DMS53 treated with DMSO at 0.1 percent for 48 hours (cell line): ENCODE data around the gene STX2.
"Not testable (repeated sequence)": the region's sequence is repeated elsewhere in the genome, so short reads cannot be mapped to it uniquely, and the experiment has no call there.

Experiments used
- DNase-seq: peaks from one replicate; lab custom pipeline; 2025; ENCODE audit not compliant: unreplicated experiment; lab: John Stamatoyannopoulos, UW

STX2 gene

GRCh38 chr12:130838951-130839769 lies at the start of gene STX2:
Gene STX2 (minus strand): TSS chr12:130839250. CDS start chr12:130839099, 151 bp downstream.
- DNase-seq: peak; percentile 83

- DNase-seq: not testable (repeated sequence)
These were observed 48.1 kb upstream of the STX2 start for GRCh38 chr12:130887190-130887589.

- no peak for DNase-seq
These were observed 42.5 kb upstream of the STX2 start for GRCh38 chr12:130881548-130881947.

DNA sequence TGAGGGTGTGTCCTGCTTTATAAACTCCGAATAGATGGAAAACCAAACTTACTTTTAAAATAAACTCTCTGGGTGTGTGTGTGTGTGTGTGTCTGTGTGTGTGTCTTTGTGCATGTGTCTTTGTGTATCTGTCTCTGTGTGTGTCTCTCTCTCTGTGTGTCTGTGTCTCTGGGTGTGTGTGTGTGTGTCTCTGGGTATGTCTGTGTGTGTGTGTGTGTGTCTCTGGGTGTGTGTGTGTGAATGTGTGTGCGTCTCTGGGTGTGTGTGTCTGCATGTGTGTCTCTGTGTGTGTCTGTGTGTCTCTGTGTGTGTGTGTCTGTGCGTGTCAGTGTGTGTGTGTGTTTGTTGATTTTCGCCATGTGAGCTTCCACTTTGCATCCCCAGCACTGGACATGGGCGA lies 42.0 kb upstream of the STX2 start:
- DNase-seq: no peak

DNA sequence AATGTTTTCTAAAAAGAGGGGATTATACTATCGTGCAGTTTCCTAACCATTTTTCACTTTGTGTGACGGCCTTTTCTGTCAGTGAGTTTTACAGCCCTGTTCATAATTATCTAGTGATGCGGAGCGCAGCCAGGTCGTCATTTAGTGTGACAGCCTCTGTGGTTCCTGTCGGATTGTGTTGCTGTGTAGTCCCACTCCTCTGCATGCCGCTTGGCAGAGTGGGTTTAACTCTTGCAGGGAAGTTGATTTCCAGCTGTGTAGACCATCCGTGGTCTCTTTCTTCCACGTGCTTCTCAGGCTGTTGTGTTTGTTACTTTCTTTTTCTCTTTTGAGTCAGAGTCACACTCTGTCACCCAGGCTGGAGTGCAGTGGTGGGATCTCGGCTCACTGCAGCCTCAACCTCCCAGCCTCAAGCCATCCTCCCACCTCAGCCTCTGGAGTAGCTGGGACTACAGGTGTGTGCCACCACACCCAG lies 41.4 kb upstream of the STX2 start:
- no peak for DNase-seq

DNA sequence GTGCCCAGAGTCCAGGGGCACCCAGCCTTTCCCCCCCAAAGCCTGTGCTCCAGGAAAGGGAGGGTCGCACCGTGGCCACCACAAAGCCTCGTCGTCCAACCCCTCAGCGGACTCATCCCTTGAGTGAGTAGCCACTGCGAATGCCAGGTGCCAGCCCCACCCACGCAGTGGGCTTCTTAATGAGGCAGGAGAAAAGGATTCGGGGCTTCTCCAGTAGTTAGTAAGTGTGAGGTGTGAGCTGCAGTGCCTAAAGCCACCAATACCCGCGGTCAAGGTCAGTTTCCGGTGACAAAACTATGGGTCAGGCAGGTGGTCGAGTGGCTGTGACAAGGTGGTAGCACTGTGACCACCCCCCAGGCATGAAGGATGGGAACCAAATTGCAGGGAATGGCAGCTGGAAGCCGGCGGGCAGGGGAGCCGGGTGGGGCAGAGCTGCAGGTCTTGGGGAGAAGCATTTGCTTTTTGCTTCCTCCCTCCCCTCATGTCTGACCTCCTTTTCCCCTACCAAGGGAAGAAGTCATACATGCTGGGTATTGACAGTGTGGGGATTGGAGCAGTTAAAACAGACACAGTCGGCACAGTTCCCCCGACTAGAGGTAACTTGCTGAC lies 40.8 kb upstream of the STX2 start:
- no peak for DNase-seq

DNA sequence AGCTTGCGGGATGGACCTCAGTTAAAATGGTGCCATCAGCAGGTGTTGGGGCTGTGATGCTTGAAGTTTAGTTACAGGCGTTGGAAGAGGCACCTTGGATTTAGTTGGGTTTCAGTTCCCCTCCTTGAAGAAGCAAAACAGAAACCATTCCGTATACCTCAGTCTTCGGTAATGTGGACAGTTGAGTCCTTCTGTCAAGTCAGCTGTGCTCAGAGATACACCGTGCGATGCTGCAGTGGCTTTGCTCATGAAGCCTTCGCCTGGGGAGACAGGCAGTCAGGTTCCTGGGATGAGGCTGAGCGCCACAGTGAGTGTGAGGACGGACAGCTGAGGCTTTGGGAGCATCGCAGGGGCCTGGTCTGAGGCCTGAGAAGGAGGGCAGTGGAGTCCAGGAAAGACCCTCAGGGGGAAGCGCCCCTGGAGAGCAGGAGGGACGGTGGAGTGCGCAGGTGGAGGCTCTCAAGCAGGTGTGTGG lies 40.2 kb upstream of the STX2 start:
- DNase-seq: no peak

- no peak for DNase-seq
These were observed 39.4 kb upstream of the STX2 start for GRCh38 chr12:130878193-130879185.

DNA sequence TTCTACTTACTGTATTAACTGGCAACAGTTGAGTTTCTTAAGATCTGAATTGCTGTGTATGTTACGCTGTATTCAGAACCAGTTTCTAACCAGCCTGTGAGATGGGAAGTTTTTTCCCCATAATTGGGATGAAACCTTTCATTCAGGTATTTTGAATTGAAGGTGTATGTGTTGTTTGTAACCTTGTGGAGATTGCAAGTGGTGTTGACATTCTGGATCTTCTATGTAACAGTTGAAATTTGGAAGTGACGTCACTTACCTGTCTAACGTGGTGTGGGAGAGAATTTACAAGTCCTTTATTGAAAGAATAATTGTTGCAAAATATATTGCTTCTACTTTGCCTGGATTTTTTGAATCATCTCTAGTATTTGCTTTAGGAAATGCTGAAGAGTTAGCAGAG lies 38.3 kb upstream of the STX2 start:
- DNase-seq: no peak

- no peak for DNase-seq
These were observed 37.7 kb upstream of the STX2 start for GRCh38 chr12:130876758-130877157.

DNA sequence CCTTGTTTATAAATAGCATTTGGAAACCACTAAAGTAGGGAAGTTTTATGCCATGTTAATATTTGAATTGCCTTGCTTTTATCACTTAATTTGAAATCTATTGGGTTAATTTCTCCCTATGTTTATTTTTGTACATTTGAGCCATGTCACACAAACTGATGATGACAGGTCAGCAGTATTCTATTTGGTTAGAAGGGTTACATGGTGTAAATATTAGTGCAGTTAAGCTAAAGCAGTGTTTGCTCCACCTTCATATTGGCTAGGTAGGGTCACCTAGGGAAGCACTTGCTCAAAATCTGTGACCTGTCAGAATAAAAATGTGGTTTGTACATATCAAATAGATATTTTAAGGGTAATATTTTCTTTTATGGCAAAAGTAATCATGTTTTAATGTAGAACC lies 37.2 kb upstream of the STX2 start:
- DNase-seq: no peak

GRCh38 chr12:130875708-130876107 lies 36.7 kb upstream of the STX2 start:
- not testable (repeated sequence) for DNase-seq

DNA sequence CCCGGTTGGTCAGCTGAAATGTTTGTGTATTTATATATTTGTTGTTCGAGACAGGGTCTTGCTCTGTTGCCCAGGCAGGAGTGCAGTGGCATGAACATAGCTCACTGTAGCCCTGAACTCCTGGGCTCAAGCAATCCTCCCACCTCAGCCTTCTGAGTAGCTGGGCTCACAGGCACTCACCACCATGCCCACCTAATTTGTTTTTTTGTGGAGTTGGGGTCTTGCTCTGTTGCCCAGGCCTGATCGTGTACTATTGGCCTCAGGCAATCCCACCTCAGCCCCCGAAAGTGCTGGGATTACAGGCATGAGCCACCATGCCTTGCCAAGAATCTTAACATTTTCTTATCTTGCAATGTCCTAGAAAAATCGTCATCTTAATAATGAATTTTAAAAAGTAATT lies 36.1 kb upstream of the STX2 start:
- DNase-seq: no peak

DNA sequence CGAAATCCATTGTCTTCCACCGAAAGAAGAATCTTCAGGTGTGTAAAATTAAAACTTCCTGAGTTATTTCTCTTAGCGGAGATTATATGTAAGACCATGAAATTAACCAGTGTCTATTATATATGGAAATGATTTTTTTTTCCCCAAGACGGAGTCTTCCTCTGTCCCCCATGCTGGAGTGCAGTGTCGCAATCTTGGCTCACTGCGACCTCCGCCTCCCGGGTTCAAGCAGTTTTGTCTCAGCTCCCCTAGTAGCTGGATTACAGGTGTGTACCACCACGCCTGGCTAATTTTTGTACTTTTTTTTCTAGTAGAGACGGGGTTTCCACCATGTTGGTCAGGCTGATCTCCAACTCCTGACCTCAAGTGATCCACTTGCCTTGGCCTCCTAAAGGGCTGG lies 35.6 kb upstream of the STX2 start:
- no peak for DNase-seq

GRCh38 chr12:130873825-130874224 lies 34.8 kb upstream of the STX2 start:
- DNase-seq: no peak

DNA sequence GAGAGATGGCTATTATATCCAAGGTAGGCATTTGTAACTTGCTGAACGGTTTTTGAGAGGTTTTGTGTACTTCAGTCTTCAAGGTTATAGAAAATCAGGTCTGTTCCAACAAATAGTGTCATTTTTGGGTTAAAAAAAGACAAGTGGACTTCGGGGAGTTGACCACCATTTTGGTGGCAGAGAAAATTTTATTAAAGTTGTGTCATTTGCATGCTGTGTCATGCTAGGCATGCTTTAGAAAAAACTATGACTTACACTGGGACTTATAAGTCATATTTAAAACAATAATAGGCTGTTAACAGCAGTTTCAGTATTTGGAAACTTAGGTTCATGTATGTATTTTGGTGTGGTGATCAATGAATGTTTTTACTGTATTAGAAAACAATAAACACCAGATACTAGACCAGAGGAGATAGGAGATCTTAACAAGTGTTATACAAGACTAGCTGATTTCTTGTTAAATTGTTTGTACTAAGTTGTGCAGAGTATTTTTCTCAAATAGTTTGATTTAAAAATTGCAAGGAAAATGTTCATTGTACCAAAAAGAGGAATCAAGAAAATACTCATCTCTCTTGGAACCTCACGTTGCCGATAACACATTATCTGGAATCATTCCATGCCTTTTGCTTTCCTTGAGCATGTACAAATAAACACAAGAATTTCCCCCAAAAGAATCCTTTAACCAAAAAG lies 34.2 kb upstream of the STX2 start:
- no peak for DNase-seq

- DNase-seq: no peak
These were observed 33.4 kb upstream of the STX2 start for GRCh38 chr12:130872179-130873096.

GRCh38 chr12:130871286-130872178 lies 32.5 kb upstream of the STX2 start, which contains the start of gene RAN:
Gene RAN (plus strand): TSS chr12:130872066. CDS start chr12:130872594, 528 bp downstream.
- peak; percentile 82 for DNase-seq
